Measurements from ENCODE around the gene NOP56.

NOP56 gene

GRCh38 chr20:2619961-2620595 lies 32.4 kb upstream of the NOP56 start:
- no peak overlapping the region for H3K27ac Mint-ChIP-seq
- no peaks in the 10 kb centered on the region for H3K9me3 Mint-ChIP-seq
- H3K27me3 Mint-ChIP-seq: peaks cover 45 to 58% of the 10 kb centered on the region in 2 donors
- H3K4me1 Mint-ChIP-seq (ENCODE audit: low read depth in 2 of 2): no peaks in the 10 kb centered on the region
- ATAC-seq (replicated peaks) (no peak), DNase-seq (no peak)
- no peak overlapping the region for H3K4me3 Mint-ChIP-seq
- no peaks in the 10 kb centered on the region for H3K36me3 Mint-ChIP-seq (ENCODE audit: insufficient read depth)

GRCh38 chr20:2624190-2624589 lies 28.2 kb upstream of the NOP56 start:
- H3K9me3 Mint-ChIP-seq: peaks cover 0 to 7% of the 10 kb centered on the region in 2 donors
- no peak overlapping the region for H3K27ac Mint-ChIP-seq
- no peak for ATAC-seq (replicated peaks)
- H3K36me3 Mint-ChIP-seq (ENCODE audit: insufficient read depth): no peaks in the 10 kb centered on the region
- no peak overlapping the region for H3K4me3 Mint-ChIP-seq
- H3K4me1 Mint-ChIP-seq (ENCODE audit: low read depth in 2 of 2): no peaks in the 10 kb centered on the region
- DNase-seq: no peak
- peaks cover 20 to 27% of the 10 kb centered on the region in 2 donors for H3K27me3 Mint-ChIP-seq

GRCh38 chr20:2625062-2625461 lies 27.4 kb upstream of the NOP56 start:
- no peak for DNase-seq
- Mint-ChIP-seq H3K4me1 (ENCODE audit: low read depth in 2 of 2) (no peaks in the 10 kb centered on the region), H3K27ac (no peak overlapping the region), H3K36me3 (ENCODE audit: insufficient read depth) (no peaks in the 10 kb centered on the region), H3K9me3 (peaks cover 0 to 7% of the 10 kb centered on the region in 2 donors), H3K27me3 (peaks cover 12 to 19% of the 10 kb centered on the region in 2 donors), H3K4me3 (no peak overlapping the region)
- no peak for ATAC-seq (replicated peaks)

GRCh38 chr20:2626853-2627541 lies 25.4 kb upstream of the NOP56 start:
- no peaks in the 10 kb centered on the region for H3K4me1 Mint-ChIP-seq (ENCODE audit: low read depth in 2 of 2)
- H3K4me3 Mint-ChIP-seq: no peak overlapping the region
- no peak overlapping the region for H3K27ac Mint-ChIP-seq
- H3K36me3 Mint-ChIP-seq (ENCODE audit: insufficient read depth): no peaks in the 10 kb centered on the region
- H3K27me3 Mint-ChIP-seq: peaks cover 11 to 18% of the 10 kb centered on the region in 2 donors
- peaks cover 0 to 7% of the 10 kb centered on the region in 2 donors for H3K9me3 Mint-ChIP-seq
- DNase-seq (no peak), ATAC-seq (replicated peaks) (no peak)

GRCh38 chr20:2631228-2631627 lies 21.2 kb upstream of the NOP56 start:
- Mint-ChIP-seq H3K4me1 (ENCODE audit: low read depth in 2 of 2) (peaks cover 0 to under 1% of the 10 kb centered on the region in 2 donors), H3K4me3 (no peak overlapping the region), H3K27me3 (peaks cover 6 to 46% of the 10 kb centered on the region in 2 donors), H3K36me3 (ENCODE audit: insufficient read depth) (no peaks in the 10 kb centered on the region), H3K9me3 (peaks cover 0 to 3% of the 10 kb centered on the region in 2 donors), H3K27ac (no peak overlapping the region)
- ATAC-seq (replicated peaks): no peak
- DNase-seq: no peak

- peaks cover 6 to 46% of the 10 kb centered on the region in 2 donors for H3K27me3 Mint-ChIP-seq
- no peaks in the 10 kb centered on the region for H3K9me3 Mint-ChIP-seq
- no peak for ATAC-seq (replicated peaks)
- no peaks in the 10 kb centered on the region for H3K36me3 Mint-ChIP-seq (ENCODE audit: insufficient read depth)
- no peak overlapping the region for H3K27ac Mint-ChIP-seq
- no peak for DNase-seq
- peaks cover 6 to 17% of the 10 kb centered on the region in 2 donors for H3K4me1 Mint-ChIP-seq (ENCODE audit: low read depth in 2 of 2)
- no peak overlapping the region for H3K4me3 Mint-ChIP-seq
These were observed 19.1 kb upstream of the NOP56 start for GRCh38 chr20:2633381-2633780.

- DNase-seq (no peak), ATAC-seq (replicated peaks) (peak; percentile 76)
- Mint-ChIP-seq H3K4me3 (peak overlapping the region; percentile 37 to 51), H3K36me3 (ENCODE audit: insufficient read depth) (peaks cover 3% of the 10 kb centered on the region), H3K9me3 (no peaks in the 10 kb centered on the region), H3K27ac (peak overlapping the region; percentile 32 to 81), H3K4me1 (ENCODE audit: low read depth in 2 of 2) (peaks cover 9 to 17% of the 10 kb centered on the region in 2 donors), H3K27me3 (peaks cover 0 to 25% of the 10 kb centered on the region in 2 donors)
These were observed 15.2 kb upstream of the NOP56 start for GRCh38 chr20:2637246-2637645.

- no peak overlapping the region for H3K4me3 Mint-ChIP-seq
- DNase-seq (no peak), ATAC-seq (replicated peaks) (no peak)
- H3K27me3 Mint-ChIP-seq: no peaks in the 10 kb centered on the region
- no peak overlapping the region for H3K27ac Mint-ChIP-seq
- H3K36me3 Mint-ChIP-seq (ENCODE audit: insufficient read depth): peaks cover 3% of the 10 kb centered on the region
- no peaks in the 10 kb centered on the region for H3K9me3 Mint-ChIP-seq
- peaks cover 9 to 17% of the 10 kb centered on the region in 2 donors for H3K4me1 Mint-ChIP-seq (ENCODE audit: low read depth in 2 of 2)
These were observed 12.2 kb upstream of the NOP56 start for GRCh38 chr20:2640260-2640659.

- H3K27me3 Mint-ChIP-seq: no peaks in the 10 kb centered on the region
- no peak for ATAC-seq (replicated peaks)
- H3K9me3 Mint-ChIP-seq: no peaks in the 10 kb centered on the region
- peaks cover 9 to 17% of the 10 kb centered on the region in 2 donors for H3K4me1 Mint-ChIP-seq (ENCODE audit: low read depth in 2 of 2)
- no peak overlapping the region for H3K4me3 Mint-ChIP-seq
- H3K36me3 Mint-ChIP-seq (ENCODE audit: insufficient read depth): peaks cover 3% of the 10 kb centered on the region
- H3K27ac Mint-ChIP-seq: no peak overlapping the region
- DNase-seq: no peak
These were observed 11.5 kb upstream of the NOP56 start for GRCh38 chr20:2640899-2641298.

- no peak for ATAC-seq (replicated peaks)
- no peaks in the 10 kb centered on the region for H3K27me3 Mint-ChIP-seq
- no peaks in the 10 kb centered on the region for H3K9me3 Mint-ChIP-seq
- H3K27ac Mint-ChIP-seq: peak overlapping the region in 1 of 2 donors; percentile 49
- no peak overlapping the region for H3K4me3 Mint-ChIP-seq
- peaks cover 3% of the 10 kb centered on the region for H3K36me3 Mint-ChIP-seq (ENCODE audit: insufficient read depth)
- H3K4me1 Mint-ChIP-seq (ENCODE audit: low read depth in 2 of 2): peaks cover 0 to 3% of the 10 kb centered on the region in 2 donors
- no peak for DNase-seq
These were observed 8.7 kb upstream of the NOP56 start for GRCh38 chr20:2643708-2644107.

- Mint-ChIP-seq H3K27ac (peak overlapping the region; percentile 83 to 89), H3K4me1 (ENCODE audit: low read depth in 2 of 2) (peaks cover 17 to 28% of the 10 kb centered on the region in 2 donors), H3K9me3 (no peaks in the 10 kb centered on the region), H3K36me3 (ENCODE audit: insufficient read depth) (peaks cover 62% of the 10 kb centered on the region), H3K27me3 (no peaks in the 10 kb centered on the region), H3K4me3 (peak overlapping the region; percentile 95)
- ATAC-seq (replicated peaks) (peak; percentile 51), DNase-seq (no peak)
These were observed 508 bp downstream of the NOP56 start for GRCh38 chr20:2652724-2653555.

- Mint-ChIP-seq H3K27me3 (no peaks in the 10 kb centered on the region), H3K9me3 (no peaks in the 10 kb centered on the region), H3K4me3 (peak overlapping the region; percentile 95), H3K27ac (peak overlapping the region; percentile 83 to 89), H3K36me3 (ENCODE audit: insufficient read depth) (peaks cover 70% of the 10 kb centered on the region), H3K4me1 (ENCODE audit: low read depth in 2 of 2) (peaks cover 17 to 32% of the 10 kb centered on the region in 2 donors)
- ATAC-seq (replicated peaks) (no peak), DNase-seq (no peak)
These were observed 1.3 kb downstream of the NOP56 start for GRCh38 chr20:2653556-2654383.

- ATAC-seq (replicated peaks) (no peak), DNase-seq (no peak)
- Mint-ChIP-seq H3K27me3 (no peaks in the 10 kb centered on the region), H3K4me3 (peak overlapping the region; percentile 95), H3K27ac (peak overlapping the region; percentile 83 to 89), H3K4me1 (ENCODE audit: low read depth in 2 of 2) (peaks cover 17 to 33% of the 10 kb centered on the region in 2 donors), H3K9me3 (no peaks in the 10 kb centered on the region), H3K36me3 (ENCODE audit: insufficient read depth) (peaks cover 76% of the 10 kb centered on the region)
These were observed 2.0 kb downstream of the NOP56 start for GRCh38 chr20:2654384-2654822.

Data from effector memory CD8-positive, alpha-beta T cell (primary cell).